ENCODE data around the gene PDE7B.

The PDE7B gene

DNA sequence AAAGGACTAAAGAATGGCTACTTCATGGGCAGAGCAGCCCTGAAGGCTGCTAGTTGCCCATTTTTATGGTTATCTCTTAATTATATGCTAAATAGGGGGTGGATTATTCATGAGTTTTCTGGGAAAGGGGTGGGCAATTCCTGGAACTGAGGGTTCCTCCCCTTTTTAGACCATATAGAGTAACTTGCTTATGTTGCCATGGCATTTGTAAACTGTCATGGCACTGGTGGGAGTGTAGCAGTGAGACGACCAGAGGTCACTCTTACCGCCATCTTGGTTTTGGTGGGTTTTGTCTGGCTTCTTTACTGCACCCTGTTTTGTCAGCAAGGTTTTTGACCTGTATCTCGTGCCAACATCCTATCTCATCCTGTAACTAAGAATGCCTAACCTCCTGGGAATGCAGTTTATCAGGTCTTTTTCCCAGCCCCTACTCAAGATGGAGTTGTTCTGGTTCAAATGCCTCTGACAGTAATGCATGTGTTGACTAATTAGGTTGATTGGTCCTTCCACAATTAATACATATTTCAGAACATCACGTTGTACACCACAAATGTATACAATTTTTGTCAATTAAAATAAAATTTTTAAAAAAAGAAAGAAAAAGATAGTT is 139.5 kb downstream of the PDE7B start:
- DNase-seq (ENCODE audit: low spot score), result no peak

DNA sequence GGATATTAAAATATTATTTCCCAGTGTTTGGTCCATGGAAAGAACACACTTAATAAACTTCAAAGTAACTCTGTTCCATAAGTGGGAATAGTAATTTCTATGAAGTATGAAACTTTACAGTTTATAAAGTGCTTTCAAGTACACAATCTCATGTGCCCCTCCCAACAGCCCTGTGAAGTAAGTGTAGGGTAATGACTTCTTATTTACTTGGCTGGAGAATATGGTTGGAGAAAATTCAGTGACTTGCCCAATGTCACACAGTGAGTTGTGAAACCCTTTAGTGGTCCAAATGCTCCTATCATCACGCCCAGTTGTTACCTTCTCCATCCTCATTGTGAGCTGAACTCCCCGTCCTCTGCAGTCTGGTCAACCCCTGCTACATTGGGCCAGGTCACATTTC is 141.2 kb downstream of the PDE7B start:
- no peak for DNase-seq (ENCODE audit: low spot score)

DNA sequence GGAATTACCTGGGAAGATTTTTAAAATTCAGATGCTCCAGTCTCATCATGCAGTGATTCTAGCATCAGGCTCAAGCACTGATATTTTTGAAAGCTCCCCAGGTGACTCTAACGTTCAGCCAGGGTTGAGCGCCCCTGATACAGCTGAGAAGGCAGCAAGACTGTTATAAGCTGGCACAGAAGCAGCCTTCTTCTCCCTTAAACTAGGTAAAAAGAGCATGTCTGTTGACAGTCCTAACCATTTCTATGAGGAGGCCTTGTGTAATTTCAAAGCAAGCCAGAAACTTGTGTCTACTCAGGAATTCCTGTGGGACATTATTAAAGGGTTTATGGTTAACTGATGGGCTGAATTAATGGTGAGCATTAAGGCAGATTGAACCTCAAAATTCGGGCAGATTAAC is 141.9 kb downstream of the PDE7B start:
- DNase-seq (ENCODE audit: low spot score), result no peak

DNA sequence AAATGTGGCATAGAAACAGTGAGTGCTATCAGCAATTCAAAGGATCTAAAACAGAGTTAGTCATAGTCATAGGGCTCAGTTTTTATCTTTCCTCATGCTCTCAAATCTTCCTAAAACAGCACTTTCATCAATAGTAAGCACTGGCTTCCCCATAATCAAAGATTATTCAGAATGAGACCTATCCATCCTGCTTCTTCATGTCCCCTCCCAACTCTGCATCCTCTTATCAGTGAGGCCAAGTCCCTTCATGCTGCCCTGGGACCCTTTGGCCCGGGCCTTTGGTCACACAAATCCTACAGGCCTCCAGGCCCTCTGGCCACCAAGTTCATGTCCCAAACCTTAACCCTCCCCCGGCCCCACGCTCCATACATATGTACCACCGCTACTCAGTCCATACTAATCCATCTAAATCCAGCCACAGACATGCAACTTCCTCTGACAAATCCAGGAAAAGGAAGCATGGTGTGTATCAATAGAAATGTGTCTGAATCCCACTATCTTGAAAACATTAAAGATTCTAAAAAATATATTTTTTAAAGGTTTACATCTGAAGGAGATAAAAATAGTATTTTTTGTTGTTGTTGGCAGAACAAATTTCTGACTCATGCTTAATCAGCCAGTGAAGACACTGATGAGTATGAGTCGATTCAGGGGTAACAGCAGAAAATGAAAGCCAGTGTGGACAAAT is 143.5 kb downstream of the PDE7B start:
- DNase-seq (ENCODE audit: low spot score), result no peak

DNA sequence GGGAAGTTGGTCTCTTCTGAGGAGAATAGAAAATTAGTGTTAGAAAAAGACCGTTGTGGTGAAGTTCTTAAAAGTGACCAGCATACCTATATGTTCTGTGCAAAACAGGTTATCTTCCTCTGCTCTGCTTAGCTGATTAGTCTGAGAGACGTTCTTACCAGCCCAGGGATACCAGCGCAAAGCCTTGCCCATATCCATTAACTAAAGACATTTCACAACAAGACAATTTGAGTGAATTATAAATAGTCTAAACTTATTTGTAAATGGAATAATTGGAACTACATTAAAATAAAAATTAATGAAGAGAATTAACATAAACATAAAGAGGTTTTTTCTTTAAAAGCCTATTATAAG is 144.0 kb downstream of the PDE7B start:
- no peak for DNase-seq (ENCODE audit: low spot score)

DNA sequence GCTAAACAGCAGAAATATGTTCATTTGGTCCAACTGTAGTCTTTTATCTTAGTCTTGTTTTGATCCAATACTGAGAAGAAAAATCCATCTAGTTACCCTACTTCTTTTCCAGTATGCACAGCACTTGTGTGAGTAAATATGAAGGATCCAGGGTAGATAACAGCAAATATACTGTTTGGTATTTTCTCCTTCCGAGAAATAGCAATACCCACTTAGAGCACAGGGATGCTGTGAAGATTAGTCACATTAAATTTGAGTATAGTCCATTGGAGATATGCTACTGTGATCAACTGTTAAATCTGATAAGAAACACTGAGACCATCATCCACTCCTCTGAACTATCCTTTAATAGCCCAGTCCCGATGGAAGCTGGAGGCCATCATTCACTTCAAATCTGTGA is 145.2 kb downstream of the PDE7B start:
- DNase-seq (ENCODE audit: low spot score), result no peak

DNA sequence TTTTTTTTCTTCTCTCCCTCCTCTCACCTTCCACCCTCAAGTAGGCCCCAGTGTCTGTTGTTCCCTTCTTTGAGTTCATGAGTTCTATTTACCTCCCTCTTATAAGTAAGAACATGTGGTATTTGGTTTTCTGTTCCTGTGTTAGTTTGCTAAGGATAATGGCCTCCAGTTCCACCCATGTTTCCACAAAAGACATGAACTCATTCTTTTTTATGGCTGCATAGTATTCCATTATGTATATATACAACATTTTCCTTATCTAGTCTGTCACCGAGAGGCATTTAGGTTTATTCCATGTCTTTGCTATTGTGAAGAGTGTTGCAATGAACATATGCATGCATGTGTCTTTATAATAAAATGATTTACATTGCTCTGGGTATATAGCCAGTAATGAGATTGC is 147.9 kb downstream of the PDE7B start:
- DNase-seq (ENCODE audit: low spot score), result no peak

DNA sequence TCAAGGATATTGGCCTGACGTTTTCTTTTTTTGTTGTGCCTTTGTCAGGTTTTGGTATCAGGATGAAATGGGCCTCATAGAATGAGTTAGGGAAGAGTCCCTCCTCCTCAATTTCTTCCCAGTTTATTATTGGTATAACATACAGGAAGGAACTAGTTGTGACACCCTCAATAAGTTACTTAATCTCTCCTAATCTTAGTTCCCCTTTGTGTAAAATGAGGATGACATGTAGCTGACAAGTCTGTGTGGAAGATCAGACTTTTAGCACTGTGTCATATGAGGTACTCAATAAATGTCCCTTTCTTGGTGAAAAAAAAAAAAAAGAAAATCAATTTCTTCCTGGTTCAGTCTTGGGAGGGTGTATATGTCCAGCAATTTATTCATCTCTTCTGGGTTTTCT is 155.8 kb downstream of the PDE7B start:
- no peak for DNase-seq (ENCODE audit: low spot score)

DNA sequence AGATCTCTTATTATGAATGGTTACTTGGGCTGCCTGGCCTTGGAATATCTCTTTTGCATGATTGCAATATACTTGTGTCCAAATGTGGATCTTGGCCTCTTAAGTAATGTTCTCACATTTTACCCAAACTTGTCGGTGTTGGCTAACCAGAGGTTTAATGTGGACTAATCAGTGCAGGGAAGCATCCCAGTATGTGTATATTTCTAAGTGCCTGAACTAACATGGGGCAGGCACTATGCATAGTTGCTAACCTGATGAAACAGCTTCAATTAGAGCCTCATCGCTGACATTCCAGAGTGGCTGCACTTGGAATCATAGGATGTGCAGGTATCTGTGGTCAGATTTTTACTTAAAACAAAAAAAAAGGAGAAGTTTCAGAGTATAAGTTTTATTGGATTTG is 160.0 kb downstream of the PDE7B start:
- DNase-seq (ENCODE audit: low spot score), result no peak

DNA sequence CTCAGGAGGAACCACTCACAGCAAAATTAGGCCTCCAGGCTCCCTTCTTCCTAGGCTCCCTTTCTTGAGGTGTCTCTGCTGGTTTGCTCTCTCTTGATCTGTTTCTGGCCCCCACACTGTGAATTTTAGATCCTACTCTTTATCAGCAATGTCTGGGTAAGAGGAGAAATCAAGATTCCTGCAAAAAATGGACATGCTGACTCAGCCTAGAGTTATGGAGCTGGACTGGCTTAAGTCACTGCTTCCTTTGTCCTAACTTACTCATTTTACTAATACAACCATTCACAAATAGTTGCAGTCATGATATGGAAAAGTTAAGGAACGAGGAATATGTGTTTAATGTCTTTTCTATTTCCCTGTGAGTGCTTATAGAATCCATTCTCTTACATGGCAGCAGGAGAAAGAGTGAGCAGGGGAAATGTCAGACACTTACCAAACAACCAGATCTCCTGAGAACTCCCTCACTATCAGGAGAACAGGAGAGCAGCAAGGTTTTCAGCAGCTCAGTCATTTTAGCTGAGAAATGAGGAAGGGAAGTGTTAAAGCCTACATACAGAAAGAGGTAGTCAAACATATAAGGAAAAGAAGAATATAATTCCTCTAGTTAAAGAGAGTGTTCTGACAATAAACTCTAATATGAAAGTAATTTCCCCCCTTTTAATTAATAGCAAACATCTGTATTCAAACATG is 160.8 kb downstream of the PDE7B start:
- DNase-seq (ENCODE audit: low spot score), result no peak

DNA sequence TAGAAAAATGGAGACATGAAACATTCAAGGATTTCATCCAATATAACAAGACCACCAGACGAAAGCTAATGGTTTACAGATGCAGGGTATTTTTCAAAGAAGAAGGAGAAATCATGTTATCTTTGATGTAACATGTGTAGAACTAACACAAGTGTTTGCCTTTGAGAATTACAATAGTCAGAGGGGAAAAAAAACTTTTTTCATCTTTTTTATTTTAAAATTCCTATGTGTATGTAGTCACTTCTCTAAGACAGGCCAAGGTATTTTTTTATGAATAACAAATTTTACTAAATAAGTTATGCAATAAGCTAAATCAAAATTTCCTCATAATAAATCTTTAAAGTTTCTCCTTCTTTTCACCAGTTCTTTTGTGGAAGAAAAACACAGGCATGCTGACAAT is 161.4 kb downstream of the PDE7B start:
- no peak for DNase-seq (ENCODE audit: low spot score)

DNA sequence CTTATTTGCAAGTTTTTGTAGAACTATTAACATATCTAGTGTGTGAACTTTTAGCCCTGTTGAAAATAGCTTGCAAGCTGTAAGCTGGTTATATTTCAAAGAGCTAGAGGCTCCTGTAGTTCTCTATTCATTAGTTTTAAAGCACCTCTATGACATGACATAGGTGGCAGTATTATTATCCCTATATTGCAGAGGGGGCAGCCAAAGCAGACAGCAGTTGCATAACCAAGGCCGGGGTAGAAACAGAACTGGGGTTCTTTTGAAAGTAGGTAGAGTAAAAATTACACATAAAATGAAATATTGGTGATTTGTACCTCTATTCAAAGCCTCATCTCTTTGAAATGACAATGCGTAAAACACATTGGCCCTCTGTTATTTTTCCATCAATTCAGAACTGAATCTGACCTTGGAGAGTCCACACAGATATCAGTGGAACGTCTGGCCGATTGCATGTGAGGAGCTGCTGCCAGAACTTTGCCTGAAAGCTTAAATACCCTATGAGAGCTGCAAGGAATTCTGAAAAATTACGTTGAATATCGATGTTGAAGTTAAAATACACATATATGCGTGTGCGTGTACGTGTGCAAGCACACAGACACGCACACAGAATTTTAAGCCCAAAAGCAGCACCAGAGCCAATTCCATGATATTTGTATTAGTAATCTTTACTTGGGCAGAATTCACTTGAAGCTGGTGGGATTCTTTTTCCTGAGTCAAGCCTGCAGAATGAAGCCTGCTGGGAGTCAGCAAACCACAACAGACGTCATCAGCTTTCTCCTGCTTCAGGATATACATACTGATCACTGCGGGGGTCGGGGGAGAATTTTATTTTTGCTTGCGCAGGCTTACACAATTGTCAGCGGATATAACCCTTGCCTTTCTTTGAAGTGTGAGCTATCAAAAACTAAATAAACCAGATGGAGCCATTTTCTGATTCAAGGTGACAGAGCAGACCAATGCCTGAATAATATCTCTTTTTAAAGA is 163.2 kb downstream of the PDE7B start:
- no peak for DNase-seq (ENCODE audit: low spot score)

DNA sequence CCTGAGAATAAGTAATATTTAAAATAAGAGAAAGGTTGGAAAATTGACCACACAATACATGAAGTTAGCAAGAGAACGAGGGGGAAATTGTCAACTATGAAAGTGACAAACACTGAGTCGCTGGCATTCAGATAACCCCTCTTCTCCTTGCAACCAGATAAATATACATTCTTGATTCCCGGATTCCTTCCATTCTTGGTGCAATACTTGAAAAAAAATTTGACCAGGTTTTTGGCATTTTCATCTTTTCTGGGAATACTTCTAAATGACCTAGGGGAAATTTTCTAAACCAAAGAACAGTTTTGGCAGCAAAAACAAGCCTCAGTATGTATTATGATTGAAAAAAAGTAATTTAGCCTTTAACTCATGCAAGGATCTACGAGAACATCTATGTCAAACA is 164.0 kb downstream of the PDE7B start:
- no peak for DNase-seq (ENCODE audit: low spot score)

DNA sequence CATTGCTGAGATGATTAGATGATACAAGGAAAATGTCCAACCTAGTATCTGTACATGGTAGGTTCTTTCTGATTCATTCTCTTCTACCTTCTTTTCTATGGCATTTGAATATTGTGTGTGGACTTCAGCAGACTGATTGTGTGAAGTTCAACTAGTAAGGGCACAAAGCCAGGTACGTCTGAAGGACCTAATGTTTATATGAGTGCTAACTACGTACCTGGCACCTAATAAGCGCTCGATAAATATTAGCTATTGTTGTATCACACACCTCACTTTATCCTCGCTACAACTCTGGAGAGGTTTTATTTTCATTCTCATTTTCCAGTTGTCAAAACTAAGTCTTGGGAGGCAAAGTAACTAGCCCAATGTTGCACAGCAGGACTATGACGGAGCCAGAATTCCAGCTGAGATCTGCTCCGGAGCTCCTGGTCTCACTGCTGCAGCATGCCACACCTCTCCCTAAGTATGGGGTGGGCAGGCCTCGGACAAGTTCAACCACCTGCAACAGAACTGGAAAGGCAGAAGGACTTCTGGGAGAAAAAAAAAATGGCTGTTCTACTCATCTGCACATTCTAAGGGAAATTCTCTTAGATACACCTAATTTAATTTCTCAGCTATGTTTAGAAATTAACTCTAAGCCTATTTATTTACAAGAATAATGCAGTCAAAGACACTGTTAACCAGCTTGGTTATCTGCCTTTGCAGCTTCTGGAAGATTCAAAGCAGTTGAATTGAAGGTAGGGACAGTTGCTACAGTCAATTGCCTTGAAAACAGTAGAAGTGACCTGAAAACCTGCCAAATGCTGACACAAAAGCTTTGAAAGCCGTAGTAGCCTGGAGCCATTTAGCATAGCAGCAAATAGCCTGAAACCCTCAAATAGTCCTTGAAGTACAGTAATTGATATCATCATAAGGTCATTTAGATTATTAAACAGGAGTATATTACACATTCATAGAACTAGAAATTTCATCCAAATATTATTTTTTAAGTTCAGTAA is 165.0 kb downstream of the PDE7B start:
- no peak for DNase-seq (ENCODE audit: low spot score)

DNA sequence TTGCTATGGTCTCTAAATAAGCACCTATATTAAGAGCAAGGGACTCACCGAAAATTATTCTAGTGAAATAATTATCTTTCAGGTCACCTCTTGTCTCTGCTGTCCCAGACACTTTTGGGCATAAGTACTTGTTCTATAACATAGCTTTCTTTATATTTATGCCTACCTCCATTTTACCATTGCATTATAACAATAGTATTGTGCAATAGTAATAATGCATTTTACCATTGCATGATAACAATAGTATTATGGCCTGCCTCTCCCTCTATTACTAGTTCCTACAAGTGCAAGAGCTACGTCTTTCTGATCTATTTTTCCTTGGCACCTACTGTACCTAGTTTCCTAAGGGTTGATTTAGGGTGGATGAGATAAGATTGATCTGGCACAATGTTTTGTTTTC is 169.2 kb downstream of the PDE7B start:
- DNase-seq (ENCODE audit: low spot score), result no peak

DNA sequence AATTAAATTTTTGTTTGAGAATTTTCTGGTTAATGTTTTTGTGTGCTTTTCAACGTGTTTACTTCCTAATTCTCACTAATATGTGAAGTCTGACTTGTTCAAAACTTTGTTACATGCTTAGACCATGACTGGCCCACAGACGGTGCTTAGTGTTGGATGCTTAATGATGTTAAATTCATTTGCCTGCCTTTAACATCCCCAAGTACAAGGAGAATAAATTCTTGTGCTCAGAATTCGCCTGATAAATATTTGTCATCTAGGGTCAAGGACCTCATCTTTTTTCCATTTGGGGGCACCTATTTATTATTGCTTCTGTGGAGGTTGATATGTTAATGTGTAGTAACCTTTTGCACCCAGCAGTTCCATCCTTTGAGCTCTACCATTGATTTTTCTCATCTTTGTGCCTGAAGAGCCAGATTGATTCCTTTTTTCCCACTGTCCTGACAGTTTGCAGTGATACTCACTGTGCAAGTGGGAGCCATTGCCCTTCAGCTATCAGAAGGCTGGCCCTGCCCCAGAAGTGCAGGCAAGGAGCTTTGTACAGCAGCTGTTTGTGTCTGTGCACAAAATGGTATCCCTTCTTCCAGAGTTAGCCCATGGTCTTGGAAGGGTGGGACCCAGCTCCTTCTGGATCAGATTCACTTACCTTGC is 170.8 kb downstream of the PDE7B start:
- DNase-seq (ENCODE audit: low spot score), result no peak

DNA sequence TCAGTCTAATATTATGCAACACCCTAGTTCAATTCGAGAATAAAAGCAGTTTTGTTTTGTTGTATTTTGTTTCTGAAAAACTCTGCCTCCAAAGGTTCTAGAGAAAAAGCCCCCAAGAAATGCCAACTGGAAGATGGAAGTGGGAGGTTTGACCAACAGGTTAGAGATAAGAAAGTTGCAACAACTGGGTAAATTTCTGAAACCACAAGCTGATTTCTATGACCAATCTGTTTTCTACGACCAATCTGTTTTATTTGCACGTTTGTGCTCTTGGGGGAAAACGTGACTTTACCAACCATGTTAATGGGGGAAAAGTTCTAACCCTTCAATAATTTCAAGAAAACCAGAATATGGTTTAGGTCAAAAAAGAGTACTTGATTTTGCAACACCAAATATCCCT is 173.2 kb downstream of the PDE7B start:
- no peak for DNase-seq (ENCODE audit: low spot score)

DNA sequence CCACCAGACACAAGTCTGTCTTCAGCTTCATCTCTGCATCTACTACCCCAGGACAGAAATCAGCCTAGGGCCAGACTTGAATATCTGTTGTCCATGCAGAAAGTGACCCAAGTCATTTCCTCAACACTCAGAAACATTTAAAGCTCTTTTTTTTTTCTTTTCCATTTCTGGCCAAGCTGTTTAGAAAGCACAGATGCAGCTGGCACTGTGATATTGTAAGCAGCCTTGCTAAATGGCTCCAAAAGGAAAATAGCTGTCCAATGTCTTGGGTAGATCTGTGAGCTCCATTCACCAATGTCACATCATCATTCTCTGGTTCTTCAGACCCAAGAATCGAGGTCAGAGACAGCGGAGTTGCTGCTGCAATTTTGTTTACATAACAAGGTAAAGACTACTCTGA is 174.2 kb downstream of the PDE7B start:
- DNase-seq (ENCODE audit: low spot score), result no peak

DNA sequence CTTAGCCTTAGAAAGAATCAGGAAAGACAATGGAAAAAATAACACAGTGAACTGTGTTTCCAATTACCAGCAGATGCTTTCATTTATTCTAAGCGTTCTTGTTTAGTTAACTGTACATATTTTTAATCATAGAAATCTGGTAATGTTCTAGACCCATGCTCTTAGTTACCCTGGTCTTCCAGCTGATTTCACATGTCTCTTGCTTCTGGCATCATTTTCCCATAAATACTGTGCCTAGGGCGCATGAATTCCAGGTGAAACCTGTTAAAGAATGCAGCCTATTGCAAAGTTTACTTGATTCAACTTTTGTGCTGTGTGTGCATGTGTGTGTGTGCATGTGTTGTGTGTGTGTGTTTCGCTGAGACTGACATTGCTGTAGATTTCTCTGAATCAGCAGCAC is 178.6 kb downstream of the PDE7B start:
- no peak for DNase-seq (ENCODE audit: low spot score)

DNA sequence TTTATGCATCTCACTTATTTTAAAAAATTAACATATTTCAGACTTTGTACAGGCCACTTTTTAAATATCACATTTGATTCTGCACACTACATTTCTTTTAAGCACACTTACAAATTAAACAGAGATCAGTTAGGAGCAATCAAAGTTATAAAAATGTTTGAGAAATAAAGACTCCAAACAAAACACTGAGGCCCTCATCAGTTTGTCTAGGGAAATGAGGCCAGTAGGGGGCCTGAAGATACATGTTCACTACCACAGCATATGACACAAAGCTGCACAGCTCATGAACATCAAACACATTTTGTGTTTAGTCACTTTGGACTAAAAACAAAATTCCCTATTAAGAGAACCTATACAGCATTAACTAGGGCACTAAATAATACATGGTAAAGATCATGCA is 180.5 kb downstream of the PDE7B start:
- peak; percentile 41 for DNase-seq (ENCODE audit: low spot score)

DNA sequence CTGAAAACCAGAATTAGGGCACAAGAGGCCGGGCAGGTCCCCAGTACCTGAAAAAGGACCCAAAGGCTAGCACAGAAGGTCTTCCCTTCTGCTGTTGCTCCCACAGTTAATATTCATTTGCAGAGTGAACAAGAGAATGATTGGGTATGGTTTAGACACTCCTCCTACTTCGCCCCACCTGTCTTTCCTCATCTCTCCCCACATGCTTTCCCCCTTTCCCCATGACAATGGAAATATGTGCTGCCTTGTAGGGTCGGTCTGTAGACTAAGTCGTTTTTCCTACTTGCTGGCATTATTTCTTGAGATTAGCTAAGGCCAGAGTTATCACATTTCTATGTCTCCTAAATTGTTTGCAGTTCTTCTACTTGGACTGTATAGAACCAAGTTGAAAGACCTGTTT is 181.9 kb downstream of the PDE7B start:
- no peak for DNase-seq (ENCODE audit: low spot score)
